Effector memory CD8-positive, alpha-beta T cell (primary cell): ENCODE results near the gene MKS1.
A peak's percentile ranks its signal among the peaks of the same experiment; 100 is the strongest.

Experiments
- ATAC-seq: fragments of 150-1000 bp; cut with Tn5 transposase; replicated peaks from 2 replicates; pipeline ENCODE4 v1.10.0; 2021; ENCODE audit warnings: mild to moderate bottlenecking, moderate library complexity
- DNase-seq, 3 experiments: peaks; one replicate each; pipeline ENCODE4 v3.0.0; 2021
- H3K27ac Mint-ChIP-seq, 2 donors: one replicate each; pipeline ENCODE4 v1.8.0; 2022; ENCODE audit warnings: mild to moderate bottlenecking in 2 of 2, mixed read lengths in 2 of 2, moderate library complexity in 2 of 2
- H3K27me3 Mint-ChIP-seq, 2 donors: one replicate each; pipeline ENCODE4 v1.8.0; 2022; ENCODE audit warnings: mixed read lengths in 2 of 2
- H3K36me3 Mint-ChIP-seq: one replicate; pipeline ENCODE4 v1.8.0; 2022; ENCODE audit warnings: mild to moderate bottlenecking, moderate library complexity, mixed read lengths; ENCODE audit not compliant: insufficient read depth
- H3K4me1 Mint-ChIP-seq, 2 donors: one replicate each; pipeline ENCODE4 v1.8.0; 2022; ENCODE audit warnings: low read depth in 2 of 2, mixed read lengths in 2 of 2
- H3K4me3 Mint-ChIP-seq, 2 donors: one replicate each; pipeline ENCODE4 v1.8.0; 2022; ENCODE audit warnings: mild to moderate bottlenecking in 2 of 2, mixed read lengths in 2 of 2, moderate library complexity in 2 of 2
- H3K9me3 Mint-ChIP-seq, 2 donors: one replicate each; pipeline ENCODE4 v1.8.0; 2022; ENCODE audit warnings: mixed read lengths in 2 of 2

MKS1 gene

GRCh38 chr17:58184986-58185761 is 33.9 kb downstream of the MKS1 start:
- Mint-ChIP-seq H3K9me3 (no peaks in the 10 kb centered on the region), H3K4me1 (no peaks in the 10 kb centered on the region), H3K4me3 (no peak overlapping the region), H3K36me3 (no peaks in the 10 kb centered on the region), H3K27ac (no peak overlapping the region), H3K27me3 (peaks cover 18 to 29% of the 10 kb centered on the region in 2 donors)
- ATAC-seq (no peak), DNase-seq (no peak)

- ATAC-seq = no peak
- no peak for DNase-seq
- Mint-ChIP-seq H3K9me3 (no peaks in the 10 kb centered on the region), H3K27me3 (peaks cover 11 to 21% of the 10 kb centered on the region in 2 donors), H3K27ac (no peak overlapping the region), H3K4me1 (no peaks in the 10 kb centered on the region), H3K4me3 (no peak overlapping the region), H3K36me3 (no peaks in the 10 kb centered on the region)
Measured at GRCh38 chr17:58184308-58184985, 34.6 kb downstream of the MKS1 start.

GRCh38 chr17:58183514-58183913 is 35.5 kb downstream of the MKS1 start:
- no peak for ATAC-seq
- Mint-ChIP-seq H3K27me3 (peaks cover 7 to 18% of the 10 kb centered on the region in 2 donors), H3K36me3 (no peaks in the 10 kb centered on the region), H3K9me3 (no peaks in the 10 kb centered on the region), H3K4me3 (no peak overlapping the region), H3K4me1 (no peaks in the 10 kb centered on the region), H3K27ac (peak overlapping the region in 1 of 2 donors; percentile 12)
- no peak for DNase-seq

- H3K36me3 Mint-ChIP-seq = no peaks in the 10 kb centered on the region
- H3K27me3 Mint-ChIP-seq = peaks cover 0 to 11% of the 10 kb centered on the region in 2 donors
- H3K9me3 Mint-ChIP-seq = no peaks in the 10 kb centered on the region
Measured at GRCh38 chr17:58181796-58182195, 37.3 kb downstream of the MKS1 start.

DNA sequence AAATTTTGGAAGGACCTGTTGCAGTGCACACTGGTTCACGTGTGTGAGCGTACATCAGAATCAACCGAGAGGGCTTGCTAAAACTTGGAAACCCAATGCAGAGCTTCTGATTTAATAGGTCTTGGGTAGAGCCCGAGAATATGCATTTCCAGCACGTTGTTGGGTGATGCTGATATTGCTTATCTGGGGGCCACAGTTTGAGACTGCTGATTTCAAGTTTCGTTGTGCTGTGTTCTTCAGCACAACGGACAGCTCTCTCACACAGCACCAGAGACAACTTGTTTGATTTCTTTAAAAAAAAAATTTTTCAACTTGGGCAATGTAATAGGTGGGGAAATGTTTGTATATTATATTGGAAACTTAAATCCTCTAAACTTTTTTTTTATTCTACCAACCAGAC is 42.9 kb downstream of the MKS1 start:
- Mint-ChIP-seq H3K27ac (no peak overlapping the region), H3K4me1 (peaks cover 13 to 15% of the 10 kb centered on the region in 2 donors), H3K9me3 (no peaks in the 10 kb centered on the region), H3K4me3 (no peak overlapping the region), H3K36me3 (no peaks in the 10 kb centered on the region), H3K27me3 (peaks cover 0 to 16% of the 10 kb centered on the region in 2 donors)
- no peak for DNase-seq
- no peak for ATAC-seq

More at GRCh38 chr17:58181796-58182195, 37.3 kb downstream of the MKS1 start:
- ATAC-seq = no peak
- Mint-ChIP-seq H3K4me3 (no peak overlapping the region), H3K4me1 (no peaks in the 10 kb centered on the region), H3K27ac (no peak overlapping the region)
- DNase-seq = no peak

DNA sequence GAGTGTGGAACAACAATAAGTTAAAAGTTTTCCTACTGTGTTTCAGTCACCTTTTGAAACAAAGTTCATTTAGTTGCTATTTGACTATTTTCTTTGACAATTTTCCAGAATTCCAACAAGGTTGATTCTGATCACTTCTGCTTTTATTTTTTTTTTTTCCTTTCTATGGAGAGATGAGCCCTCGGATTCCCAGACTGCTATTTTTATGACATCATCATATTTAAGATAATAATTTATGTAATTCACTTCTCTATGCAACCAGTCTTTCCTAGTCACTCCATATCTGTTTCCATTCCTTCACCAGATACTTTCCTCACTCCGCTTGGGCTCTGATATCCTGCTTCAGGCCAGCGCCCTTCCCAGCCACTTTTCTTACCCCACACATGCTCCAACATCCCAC is 44.2 kb downstream of the MKS1 start:
- H3K27me3 Mint-ChIP-seq = peaks cover 0 to 16% of the 10 kb centered on the region in 2 donors
- H3K36me3 Mint-ChIP-seq = no peaks in the 10 kb centered on the region
- no peak overlapping the region for H3K27ac Mint-ChIP-seq
- no peak for ATAC-seq
- H3K4me1 Mint-ChIP-seq = peaks cover 23 to 26% of the 10 kb centered on the region in 2 donors
- DNase-seq = no peak
- no peak overlapping the region for H3K4me3 Mint-ChIP-seq
- H3K9me3 Mint-ChIP-seq = no peaks in the 10 kb centered on the region

DNA sequence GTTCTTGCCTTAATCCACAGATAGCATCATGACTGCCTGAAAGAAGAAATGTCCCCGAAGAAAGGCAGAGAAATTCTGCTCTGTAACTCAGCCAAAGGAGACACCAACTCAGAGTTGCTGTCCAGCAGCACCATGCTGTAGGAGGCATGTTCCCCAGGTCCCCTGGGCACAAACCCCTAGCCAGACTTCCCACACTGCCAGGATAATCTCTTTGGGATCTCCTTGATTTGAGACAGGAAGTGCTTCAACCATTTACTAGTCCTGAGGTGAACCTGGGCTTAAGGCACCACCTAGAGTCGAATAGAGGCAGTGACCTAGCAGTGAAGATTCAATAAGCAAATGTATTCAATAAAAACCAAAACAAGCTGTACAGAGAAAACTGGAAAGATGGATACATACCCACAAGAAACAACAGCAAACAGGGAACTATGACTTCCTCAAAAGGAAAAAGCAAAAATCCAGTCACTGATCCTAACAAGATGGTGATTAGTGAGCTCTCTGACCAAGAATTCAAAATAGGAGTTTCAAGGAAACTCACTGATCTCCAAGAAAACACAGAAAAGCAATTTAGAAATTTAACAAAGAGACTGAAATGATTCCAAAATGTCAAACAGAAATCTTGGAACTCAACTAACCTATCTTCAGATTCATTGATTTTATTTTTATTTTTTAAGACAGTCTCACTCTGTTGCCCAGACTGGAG is 46.5 kb downstream of the MKS1 start:
- Mint-ChIP-seq H3K27me3 (peaks cover 0 to 14% of the 10 kb centered on the region in 2 donors), H3K36me3 (no peaks in the 10 kb centered on the region), H3K4me3 (peak overlapping the region; percentile 46 to 55), H3K27ac (peak overlapping the region in 1 of 2 donors; percentile 23), H3K4me1 (peaks cover 31 to 49% of the 10 kb centered on the region in 2 donors), H3K9me3 (peaks cover 0 to 3% of the 10 kb centered on the region in 2 donors)
- DNase-seq (peak; percentile 38 to 48 (median 40)), ATAC-seq (peak; percentile 91)

DNA sequence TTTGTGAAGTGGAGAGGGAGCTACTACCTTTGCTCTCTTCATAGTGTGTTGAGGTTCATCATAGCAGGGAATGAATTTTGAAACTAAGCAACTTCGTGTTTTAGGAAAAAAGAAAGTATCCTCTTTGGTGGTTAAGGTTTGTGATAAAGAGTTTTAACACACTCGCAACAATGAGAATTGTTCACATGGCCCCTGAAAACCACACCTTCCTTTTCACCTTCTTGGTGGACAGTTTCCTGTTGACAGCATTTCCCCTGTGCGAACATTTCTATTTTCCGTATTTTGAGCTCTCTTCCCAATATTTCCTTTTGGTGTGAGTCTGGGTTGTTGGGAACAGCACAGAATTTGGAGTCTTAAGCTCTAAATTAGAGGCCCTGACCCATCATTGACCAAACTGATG is 48.4 kb downstream of the MKS1 start:
- Mint-ChIP-seq H3K27ac (peak overlapping the region; percentile 95 to 97), H3K27me3 (no peaks in the 10 kb centered on the region), H3K4me1 (peaks cover 36 to 55% of the 10 kb centered on the region in 2 donors), H3K4me3 (peak overlapping the region; percentile 64 to 67), H3K36me3 (no peaks in the 10 kb centered on the region), H3K9me3 (peaks cover 0 to 3% of the 10 kb centered on the region in 2 donors)
- no peak for DNase-seq
- ATAC-seq = no peak

- H3K4me1 Mint-ChIP-seq = peaks cover 28 to 45% of the 10 kb centered on the region in 2 donors
- peaks cover 0 to 3% of the 10 kb centered on the region in 2 donors for H3K9me3 Mint-ChIP-seq
- peak within 1 kb of the TSS in 1 of 2 donors; percentile 41 for H3K27ac Mint-ChIP-seq
- ATAC-seq (no peak), DNase-seq (no peak)
- no peaks in the 10 kb centered on the region for H3K27me3 Mint-ChIP-seq
- H3K4me3 Mint-ChIP-seq = peak within 1 kb of the TSS in 1 of 2 donors; percentile 33
- H3K36me3 Mint-ChIP-seq = no peaks in the 10 kb centered on the region
Measured at GRCh38 chr17:58166682-58167081, 52.4 kb downstream of the MKS1 start, which contains the start of gene OR4D2. OR4D2 (plus strand) TSS chr17:58166982; CDS start chr17:58169656, 2,674 bp downstream.

DNA sequence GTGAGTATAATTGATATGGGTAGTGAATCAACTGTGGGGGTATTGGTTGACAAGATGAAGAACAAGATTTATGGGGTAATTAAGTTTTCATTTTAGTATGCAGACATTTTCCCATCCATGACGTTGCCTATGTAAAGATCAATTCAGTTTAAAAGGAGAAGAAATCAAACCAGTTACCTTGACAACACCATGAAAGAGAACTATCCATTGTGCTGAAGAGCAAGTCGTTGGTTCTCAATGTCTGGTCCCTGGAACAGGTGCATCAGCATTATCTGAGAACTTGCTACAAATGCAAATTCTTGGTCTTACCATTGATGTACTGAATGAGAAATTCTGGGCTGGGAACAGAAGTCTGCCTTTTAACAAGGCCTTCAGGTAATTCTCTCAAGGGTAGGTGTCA is 53.1 kb downstream of the MKS1 start:
- H3K9me3 Mint-ChIP-seq = peaks cover 0 to 3% of the 10 kb centered on the region in 2 donors
- peaks cover 23 to 44% of the 10 kb centered on the region in 2 donors for H3K4me1 Mint-ChIP-seq
- no peak overlapping the region for H3K27ac Mint-ChIP-seq
- no peak overlapping the region for H3K4me3 Mint-ChIP-seq
- ATAC-seq (no peak), DNase-seq (no peak)
- no peaks in the 10 kb centered on the region for H3K36me3 Mint-ChIP-seq
- no peaks in the 10 kb centered on the region for H3K27me3 Mint-ChIP-seq

GRCh38 chr17:58161566-58161965 is 57.5 kb downstream of the MKS1 start:
- Mint-ChIP-seq H3K4me1 (peaks cover 7 to 17% of the 10 kb centered on the region in 2 donors), H3K27ac (no peak overlapping the region), H3K36me3 (peaks cover 7% of the 10 kb centered on the region), H3K27me3 (no peaks in the 10 kb centered on the region), H3K9me3 (peaks cover 0 to 3% of the 10 kb centered on the region in 2 donors), H3K4me3 (no peak overlapping the region)
- ATAC-seq = no peak
- DNase-seq = no peak

- ATAC-seq (no peak), DNase-seq (no peak)
- peaks cover 25 to 45% of the 10 kb centered on the region in 2 donors for H3K4me1 Mint-ChIP-seq
- no peaks in the 10 kb centered on the region for H3K27me3 Mint-ChIP-seq
- peak overlapping the region; percentile 93 to 94 for H3K27ac Mint-ChIP-seq
- H3K36me3 Mint-ChIP-seq = peaks cover 8% of the 10 kb centered on the region
- peaks cover 0 to 5% of the 10 kb centered on the region in 2 donors for H3K9me3 Mint-ChIP-seq
- H3K4me3 Mint-ChIP-seq = peak overlapping the region in 1 of 2 donors; percentile 83
Measured at GRCh38 chr17:58158181-58158580, 60.9 kb downstream of the MKS1 start.
